Measurements from ENCODE around the gene CDON. TPM values are rescaled to one million over a fixed set of nuclear protein-coding genes. Genes with fewer than 3 reads are reported as not detected.

CDON gene
- total and polyA plus RNA-seq, 2 of the 13 experiments (the other 11 are each of a cell fraction or from before 2014, with no cell fraction given): 9.6 to 12.8 TPM

DNA sequence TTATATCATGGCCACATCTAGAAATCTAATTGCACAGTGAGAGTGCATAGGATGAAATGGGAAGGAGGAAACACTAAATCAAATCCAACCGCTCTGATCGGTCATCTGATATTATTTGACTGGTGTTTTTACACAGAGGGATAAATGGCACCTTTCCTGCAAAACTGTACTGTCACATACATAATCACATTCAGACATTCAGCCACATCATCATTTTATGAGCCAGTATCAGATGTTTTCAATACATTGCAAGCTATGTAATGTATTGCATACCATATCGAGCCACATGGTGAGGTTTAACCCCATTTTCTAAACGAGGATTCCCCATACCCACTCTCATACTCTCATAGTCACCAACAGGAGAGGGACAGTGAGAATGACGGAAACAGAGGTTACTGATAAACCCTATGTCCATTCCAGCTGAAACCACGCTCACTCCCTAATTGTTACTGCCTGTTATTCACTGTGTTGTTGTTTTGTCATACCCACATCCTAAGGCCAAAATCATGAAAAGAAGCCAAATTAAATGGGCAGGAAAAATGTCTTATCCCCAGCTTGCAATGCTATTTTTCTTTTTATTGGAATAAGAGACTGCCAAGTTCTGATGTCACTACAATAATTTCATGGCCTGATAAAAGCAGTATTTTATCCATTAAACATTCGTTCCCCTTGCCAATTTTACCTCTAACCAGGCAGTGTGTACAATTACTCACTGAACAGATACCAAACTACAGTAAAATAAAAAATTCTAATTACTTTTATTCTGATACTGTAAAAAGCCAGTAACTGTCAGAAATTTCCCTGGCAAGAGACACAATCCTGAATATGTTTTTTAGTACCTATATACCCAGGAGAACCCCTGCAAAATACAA, 9.0 kb downstream of the CDON start:
- H3K9ac ChIP-seq (ENCODE audit: insufficient read depth, low read depth, low read length): no peak overlapping the region
- DNase-seq (ENCODE audit: low spot score) (no peak), FAIRE-seq (no peak), ATAC-seq (no peak)
- no peak overlapping the region for H2AFZ ChIP-seq (ENCODE audit: low read length)
- H3K4me3 ChIP-seq (replicated peaks in 1 of 3; ENCODE audit: insufficient read depth in 1 of 3, low read depth in 2 of 3, low read length in 3 of 3): no peak overlapping the region
- BruUV-seq (replicated peaks): no TSS peak
- WGBS (ENCODE audit: low lambda C conversion rate): 88% methylated on average over 7 of the region's 7 CpGs
- ChIA-PET POLR2A (no interaction called here), CTCF (ENCODE audit: low intra/inter-chr PET ratio, low total read pairs) (no interaction called here)
- H3K27ac ChIP-seq (ENCODE audit: extremely low read length, insufficient read depth, low read length): no peak overlapping the region
- H3K4me2 ChIP-seq (ENCODE audit: low read depth, low read length): no peak overlapping the region
- no peaks in the 10 kb centered on the region for H4K20me1 ChIP-seq (ENCODE audit: insufficient read depth, low read length)
- peaks cover 4% of the 10 kb centered on the region for H3K79me2 ChIP-seq (ENCODE audit: insufficient read depth, low read length)
- H3K27me3 ChIP-seq (ENCODE audit: control insufficient read depth in 1 of 2, insufficient read depth in 2 of 2, low read length in 2 of 2): no peaks in the 10 kb centered on the region
- H3K36me3 ChIP-seq (replicated peaks in 1 of 2; ENCODE audit: control insufficient read depth in 1 of 2, insufficient read depth in 2 of 2, low read length in 2 of 2): peaks cover 0 to 4% of the 10 kb centered on the region in 2 experiments; a peak in 2 of 5 replicates
- H3K9me3 ChIP-seq (ENCODE audit: low read length): no peaks in the 10 kb centered on the region
- in situ Hi-C loops (cut with HindIII; ENCODE audit: extremely low pct_ligation_motif_present, low pct_unique_long_range_greater_than_20kb): no loop called here
- intact Hi-C loops (cut with micrococcal nuclease; ENCODE audit: unreplicated experiment): no loop called here
- H3K4me1 ChIP-seq (ENCODE audit: insufficient read depth, low read length): peaks cover 11% of the 10 kb centered on the region; the same call in 1 of the 2 replicates
- TF ChIP-seq ZNF746 (CRISPR knock-in tag; IDR thresholded peaks at IDR 0.05) (no peak), ZNF260 (CRISPR knock-in tag; IDR thresholded peaks at IDR 0.05; ENCODE audit: borderline replicate concordance, low read depth) (no peak), MAFK (conservative IDR thresholded peaks at IDR 0.05 in 1 of 2, IDR thresholded peaks at IDR 0.05 in 1 of 2; ENCODE audit: low read length in 2 of 2) (peak in 1 of 2 experiments; percentile 19; a peak in 2 of 4 replicates), RFXANK (CRISPR knock-in tag; IDR thresholded peaks at IDR 0.05) (no peak), NFATC3 (CRISPR knock-in tag; IDR thresholded peaks at IDR 0.05) (no peak)

GRCh38 chr11:126051117-126051516, 11.5 kb downstream of the CDON start:
- no peak for ATAC-seq
- Histone ChIP-seq H3K4me1 (ENCODE audit: insufficient read depth, low read length) (no peaks in the 10 kb centered on the region), H2AFZ (ENCODE audit: low read length) (no peak overlapping the region), H3K4me3 (replicated peaks in 1 of 3; ENCODE audit: insufficient read depth in 1 of 3, low read depth in 2 of 3, low read length in 3 of 3) (no peak overlapping the region), H4K20me1 (ENCODE audit: insufficient read depth, low read length) (no peaks in the 10 kb centered on the region), H3K79me2 (ENCODE audit: insufficient read depth, low read length) (peaks cover 5% of the 10 kb centered on the region), H3K9ac (ENCODE audit: insufficient read depth, low read depth, low read length) (no peak overlapping the region), H3K27ac (ENCODE audit: extremely low read length, insufficient read depth, low read length) (no peak overlapping the region), H3K9me3 (ENCODE audit: low read length) (no peaks in the 10 kb centered on the region), H3K27me3 (ENCODE audit: control insufficient read depth in 1 of 2, insufficient read depth in 2 of 2, low read length in 2 of 2) (no peaks in the 10 kb centered on the region), H3K36me3 (replicated peaks in 1 of 2; ENCODE audit: control insufficient read depth in 1 of 2, insufficient read depth in 2 of 2, low read length in 2 of 2) (peaks cover 0 to 4% of the 10 kb centered on the region in 2 experiments; a peak in 2 of 5 replicates), H3K4me2 (ENCODE audit: low read depth, low read length) (no peak overlapping the region)
- ChIA-PET CTCF (ENCODE audit: low intra/inter-chr PET ratio, low total read pairs) (no interaction called here), POLR2A (no interaction called here)
- intact Hi-C loops (cut with micrococcal nuclease; ENCODE audit: unreplicated experiment): no loop called here
- no peak for DNase-seq (ENCODE audit: low spot score)
- no peak for FAIRE-seq
- 91% methylated on average over 3 of the region's 3 CpGs for WGBS (ENCODE audit: low lambda C conversion rate)
- TF ChIP-seq GPN1 (CRISPR knock-in tag; IDR thresholded peaks at IDR 0.05; ENCODE audit: borderline replicate concordance): no peak
- TF ChIP-seq CREBL2 (CRISPR knock-in tag; IDR thresholded peaks at IDR 0.05; ENCODE audit: borderline replicate concordance): no peak
- TF ChIP-seq ARNT (IDR thresholded peaks at IDR 0.05): no peak
- no peak for TF ChIP-seq SETDB1 (CRISPR knock-in tag; IDR thresholded peaks at IDR 0.05; ENCODE audit: borderline replicate concordance)
- TF ChIP-seq HNF1B (CRISPR knock-in tag; IDR thresholded peaks at IDR 0.05): no peak
- TF ChIP-seq, protein P1, sequence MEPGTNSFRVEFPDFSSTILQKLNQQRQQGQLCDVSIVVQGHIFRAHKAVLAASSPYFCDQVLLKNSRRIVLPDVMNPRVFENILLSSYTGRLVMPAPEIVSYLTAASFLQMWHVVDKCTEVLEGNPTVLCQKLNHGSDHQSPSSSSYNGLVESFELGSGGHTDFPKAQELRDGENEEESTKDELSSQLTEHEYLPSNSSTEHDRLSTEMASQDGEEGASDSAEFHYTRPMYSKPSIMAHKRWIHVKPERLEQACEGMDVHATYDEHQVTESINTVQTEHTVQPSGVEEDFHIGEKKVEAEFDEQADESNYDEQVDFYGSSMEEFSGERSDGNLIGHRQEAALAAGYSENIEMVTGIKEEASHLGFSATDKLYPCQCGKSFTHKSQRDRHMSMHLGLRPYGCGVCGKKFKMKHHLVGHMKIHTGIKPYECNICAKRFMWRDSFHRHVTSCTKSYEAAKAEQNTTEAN (CRISPR knock-in tag; conservative IDR thresholded peaks at IDR 0.05): no peak
- TF ChIP-seq ZNF558 (CRISPR knock-in tag; IDR thresholded peaks at IDR 0.05; ENCODE audit: borderline replicate concordance): no peak
- no peak for TF ChIP-seq ZNF775 (CRISPR knock-in tag; IDR thresholded peaks at IDR 0.05; ENCODE audit: borderline replicate concordance)
- BruUV-seq (replicated peaks): no TSS peak
- in situ Hi-C loops (cut with HindIII; ENCODE audit: extremely low pct_ligation_motif_present, low pct_unique_long_range_greater_than_20kb): no loop called here

All from HepG2 (cell line).